ENCODE results near the gene GEN1.

The GEN1 gene

GRCh38 chr2:17805166-17805565 is 51.2 kb downstream of the GEN1 start:
- no peak overlapping the region for H2BK12ac ChIP-seq (ENCODE audit: low read length in 2 of 2)
- no peak overlapping the region for H3K4me2 ChIP-seq (ENCODE audit: low read length, poor library complexity, severe bottlenecking)
- no peaks in the 10 kb centered on the region for H3K9me3 ChIP-seq (ENCODE audit: control insufficient read depth, low read length)
- H3K4me3 ChIP-seq (ENCODE audit: insufficient read depth in 1 of 2, low read depth in 1 of 2, low read length in 2 of 2): no peak overlapping the region
- no peak overlapping the region for H3K18ac ChIP-seq (ENCODE audit: low read depth in 1 of 2, low read length in 2 of 2)
- no peak overlapping the region for H3K27ac ChIP-seq (ENCODE audit: low read length, poor library complexity, severe bottlenecking)
- no peaks in the 10 kb centered on the region for H3K79me1 ChIP-seq (replicated peaks; ENCODE audit: low read length, poor library complexity, severe bottlenecking)
- no peaks in the 10 kb centered on the region for H3K4me1 ChIP-seq (ENCODE audit: control insufficient read depth, insufficient read depth, low read depth, low read length)
- H2BK15ac ChIP-seq (ENCODE audit: low read depth, poor library complexity, severe bottlenecking): no peak overlapping the region
- no peak overlapping the region for H3K4ac ChIP-seq (ENCODE audit: low read depth in 1 of 2, low read length in 2 of 2)
- no peak overlapping the region for H4K91ac ChIP-seq (ENCODE audit: low read length)
- H3K27me3 ChIP-seq (ENCODE audit: control insufficient read depth in 1 of 2, insufficient read depth in 1 of 2, low read length in 2 of 2): peaks cover 0 to 4% of the 10 kb centered on the region in 2 experiments
- no peak overlapping the region for H3K14ac ChIP-seq (ENCODE audit: low read length in 2 of 2)
- DNase-seq: no peak
- H2BK120ac ChIP-seq (ENCODE audit: low read depth, low read length): no peak overlapping the region
- no peak overlapping the region for H3K9ac ChIP-seq (ENCODE audit: low read length)
- H4K8ac ChIP-seq (ENCODE audit: low read length): no peak overlapping the region
- no peak overlapping the region for H3K23ac ChIP-seq (ENCODE audit: low read length in 2 of 2)
- 70% methylated on average over 2 of the region's 2 CpGs for WGBS
- no peak overlapping the region for H2AFZ ChIP-seq (ENCODE audit: low read depth, low read length)
- no peak overlapping the region for H2BK5ac ChIP-seq (ENCODE audit: low read depth, low read length, poor library complexity, severe bottlenecking)
- H2AK5ac ChIP-seq (ENCODE audit: low read length, severe bottlenecking): no peak overlapping the region
- no peaks in the 10 kb centered on the region for H3K36me3 ChIP-seq (ENCODE audit: control insufficient read depth in 1 of 2, insufficient read depth in 2 of 2, low read depth in 1 of 2, low read length in 2 of 2)

GRCh38 chr2:17805717-17806363 is 51.9 kb downstream of the GEN1 start:
- H3K9ac ChIP-seq (ENCODE audit: low read length): no peak overlapping the region
- WGBS: 78% methylated on average over 7 of the region's 8 CpGs

GRCh38 chr2:17813010-17813741 is 59.2 kb downstream of the GEN1 start:
- no peaks in the 10 kb centered on the region for H3K79me1 ChIP-seq (replicated peaks; ENCODE audit: low read length, poor library complexity, severe bottlenecking)
- peak overlapping the region in 1 of 2 experiments; percentile 61 for H3K4me3 ChIP-seq (ENCODE audit: insufficient read depth in 1 of 2, low read depth in 1 of 2, low read length in 2 of 2)
- no peak overlapping the region for H4K8ac ChIP-seq (ENCODE audit: low read length)
- no peak overlapping the region for H3K4me2 ChIP-seq (ENCODE audit: low read length, poor library complexity, severe bottlenecking)
- no peak overlapping the region for H2AFZ ChIP-seq (ENCODE audit: low read depth, low read length)
- no peak overlapping the region for H2BK15ac ChIP-seq (ENCODE audit: low read depth, poor library complexity, severe bottlenecking)
- no peak overlapping the region for H2BK12ac ChIP-seq (ENCODE audit: low read length in 2 of 2)
- no peaks in the 10 kb centered on the region for H3K36me3 ChIP-seq (ENCODE audit: control insufficient read depth in 1 of 2, insufficient read depth in 2 of 2, low read depth in 1 of 2, low read length in 2 of 2)
- no peak overlapping the region for H2AK5ac ChIP-seq (ENCODE audit: low read length, severe bottlenecking)
- no peak overlapping the region for H3K27ac ChIP-seq (ENCODE audit: low read length, poor library complexity, severe bottlenecking)
- H3K4ac ChIP-seq (ENCODE audit: low read depth in 1 of 2, low read length in 2 of 2): no peak overlapping the region
- no peak overlapping the region for H3K23ac ChIP-seq (ENCODE audit: low read length in 2 of 2)
- peak overlapping the region; percentile 86 for H3K9ac ChIP-seq (ENCODE audit: low read length)
- WGBS: 25% methylated on average over 3 of the region's 5 CpGs
- no peak overlapping the region for H4K91ac ChIP-seq (ENCODE audit: low read length)
- peak; percentile 78 for DNase-seq
- H3K4me1 ChIP-seq (ENCODE audit: control insufficient read depth, insufficient read depth, low read depth, low read length): peaks cover 4% of the 10 kb centered on the region
- no peaks in the 10 kb centered on the region for H3K9me3 ChIP-seq (ENCODE audit: control insufficient read depth, low read length)
- H3K18ac ChIP-seq (ENCODE audit: low read depth in 1 of 2, low read length in 2 of 2): peak overlapping the region in 1 of 2 experiments; percentile 48
- no peak overlapping the region for H2BK5ac ChIP-seq (ENCODE audit: low read depth, low read length, poor library complexity, severe bottlenecking)
- H3K14ac ChIP-seq (ENCODE audit: low read length in 2 of 2): no peak overlapping the region
- H2BK120ac ChIP-seq (ENCODE audit: low read depth, low read length): no peak overlapping the region
- peaks cover 0 to 3% of the 10 kb centered on the region in 2 experiments for H3K27me3 ChIP-seq (ENCODE audit: control insufficient read depth in 1 of 2, insufficient read depth in 1 of 2, low read length in 2 of 2)

More at GRCh38 chr2:17805717-17806363, 51.9 kb downstream of the GEN1 start:
- Histone ChIP-seq H3K14ac (ENCODE audit: low read length in 2 of 2) (no peak overlapping the region), H3K4ac (ENCODE audit: low read depth in 1 of 2, low read length in 2 of 2) (no peak overlapping the region), H2BK15ac (ENCODE audit: low read depth, poor library complexity, severe bottlenecking) (no peak overlapping the region), H4K91ac (ENCODE audit: low read length) (no peak overlapping the region), H3K9me3 (ENCODE audit: control insufficient read depth, low read length) (no peaks in the 10 kb centered on the region), H2AFZ (ENCODE audit: low read depth, low read length) (no peak overlapping the region), H3K4me1 (ENCODE audit: control insufficient read depth, insufficient read depth, low read depth, low read length) (no peaks in the 10 kb centered on the region), H3K4me2 (ENCODE audit: low read length, poor library complexity, severe bottlenecking) (no peak overlapping the region), H2BK120ac (ENCODE audit: low read depth, low read length) (no peak overlapping the region), H2BK5ac (ENCODE audit: low read depth, low read length, poor library complexity, severe bottlenecking) (no peak overlapping the region), H3K27ac (ENCODE audit: low read length, poor library complexity, severe bottlenecking) (no peak overlapping the region), H3K79me1 (replicated peaks; ENCODE audit: low read length, poor library complexity, severe bottlenecking) (no peaks in the 10 kb centered on the region), H2BK12ac (ENCODE audit: low read length in 2 of 2) (no peak overlapping the region), H3K36me3 (ENCODE audit: control insufficient read depth in 1 of 2, insufficient read depth in 2 of 2, low read depth in 1 of 2, low read length in 2 of 2) (no peaks in the 10 kb centered on the region), H3K18ac (ENCODE audit: low read depth in 1 of 2, low read length in 2 of 2) (no peak overlapping the region), H2AK5ac (ENCODE audit: low read length, severe bottlenecking) (no peak overlapping the region), H3K4me3 (ENCODE audit: insufficient read depth in 1 of 2, low read depth in 1 of 2, low read length in 2 of 2) (no peak overlapping the region), H3K23ac (ENCODE audit: low read length in 2 of 2) (no peak overlapping the region), H3K27me3 (ENCODE audit: control insufficient read depth in 1 of 2, insufficient read depth in 1 of 2, low read length in 2 of 2) (peaks cover 0 to 4% of the 10 kb centered on the region in 2 experiments), H4K8ac (ENCODE audit: low read length) (no peak overlapping the region)
- no peak for DNase-seq

- H3K4me1 ChIP-seq (ENCODE audit: control insufficient read depth, insufficient read depth, low read depth, low read length): peaks cover 4% of the 10 kb centered on the region
- H3K14ac ChIP-seq (ENCODE audit: low read length in 2 of 2): no peak overlapping the region
- H3K4ac ChIP-seq (ENCODE audit: low read depth in 1 of 2, low read length in 2 of 2): peak overlapping the region in 1 of 2 experiments; percentile 67
- H3K9ac ChIP-seq (ENCODE audit: low read length): peak overlapping the region; percentile 86
- H3K18ac ChIP-seq (ENCODE audit: low read depth in 1 of 2, low read length in 2 of 2): no peak overlapping the region
- no peak overlapping the region for H2AFZ ChIP-seq (ENCODE audit: low read depth, low read length)
- no peak overlapping the region for H2BK120ac ChIP-seq (ENCODE audit: low read depth, low read length)
- H3K27me3 ChIP-seq (ENCODE audit: control insufficient read depth in 1 of 2, insufficient read depth in 1 of 2, low read length in 2 of 2): no peaks in the 10 kb centered on the region
- H2BK5ac ChIP-seq (ENCODE audit: low read depth, low read length, poor library complexity, severe bottlenecking): no peak overlapping the region
- no peaks in the 10 kb centered on the region for H3K79me1 ChIP-seq (replicated peaks; ENCODE audit: low read length, poor library complexity, severe bottlenecking)
- peak overlapping the region in 1 of 2 experiments; percentile 90 for H2BK12ac ChIP-seq (ENCODE audit: low read length in 2 of 2)
- H3K9me3 ChIP-seq (ENCODE audit: control insufficient read depth, low read length): no peaks in the 10 kb centered on the region
- H4K91ac ChIP-seq (ENCODE audit: low read length): no peak overlapping the region
- H4K8ac ChIP-seq (ENCODE audit: low read length): no peak overlapping the region
- peak overlapping the region in 1 of 2 experiments; percentile 61 for H3K4me3 ChIP-seq (ENCODE audit: insufficient read depth in 1 of 2, low read depth in 1 of 2, low read length in 2 of 2)
- 7% methylated on average over 2 of the region's 5 CpGs for WGBS
- no peak overlapping the region for H3K27ac ChIP-seq (ENCODE audit: low read length, poor library complexity, severe bottlenecking)
- DNase-seq: peak; percentile 83
- no peak overlapping the region for H2BK15ac ChIP-seq (ENCODE audit: low read depth, poor library complexity, severe bottlenecking)
- H2AK5ac ChIP-seq (ENCODE audit: low read length, severe bottlenecking): no peak overlapping the region
- H3K23ac ChIP-seq (ENCODE audit: low read length in 2 of 2): no peak overlapping the region
- no peaks in the 10 kb centered on the region for H3K36me3 ChIP-seq (ENCODE audit: control insufficient read depth in 1 of 2, insufficient read depth in 2 of 2, low read depth in 1 of 2, low read length in 2 of 2)
- H3K4me2 ChIP-seq (ENCODE audit: low read length, poor library complexity, severe bottlenecking): no peak overlapping the region
Measured at GRCh38 chr2:17813742-17814473, 60.0 kb downstream of the GEN1 start.

Measured in mesenchymal stem cell (in vitro differentiated cells and primary cell).